HepG2 (cell line): Measurements from ENCODE around the gene TASP1. TPM values are rescaled to one million over a fixed set of nuclear protein-coding genes. Genes with fewer than 3 reads are reported as not detected.

ENCODE experiments used
- ARNTL ChIP-seq: sonication (generic); formaldehyde crosslinking; IDR thresholded peaks from 2 replicates; pipeline ENCODE4 v1.4.0; 2020; ENCODE audit warnings: mild to moderate bottlenecking, missing genetic modification reagents
- ASH2L ChIP-seq: fragments of 300-600, 200-600 bp; sonication (generic); IDR thresholded peaks from 2 replicates; pipeline ENCODE4 v1.7.0; 2017; ENCODE audit warnings: low read depth, mild to moderate bottlenecking, moderate library complexity, mixed read lengths, low read length; ENCODE audit not compliant: insufficient read length
- CENPX ChIP-seq: sonication (generic); formaldehyde crosslinking; IDR thresholded peaks from 2 replicates; pipeline ENCODE4 v1.9.0; 2021; ENCODE audit warnings: mild to moderate bottlenecking, missing genetic modification reagents, moderate library complexity
- GABPA ChIP-seq, 2 experiments: IDR thresholded peaks; 2 replicates each; pipeline ENCODE4 v1.6.1; 2011 to 2016; ENCODE audit warnings: low read depth in 2 of 2, low read length in 1 of 2, missing biosample characterization in 1 of 2, missing genetic modification characterization in 1 of 2
- GZF1 ChIP-seq: sonication (generic); formaldehyde crosslinking; IDR thresholded peaks from 2 replicates; pipeline ENCODE4 v1.5.1; 2020; ENCODE audit warnings: mild to moderate bottlenecking, missing genetic modification reagents
- HES4 ChIP-seq: sonication (generic); formaldehyde crosslinking; IDR thresholded peaks from 2 replicates; pipeline ENCODE4 v1.9.0; 2021; ENCODE audit warnings: mild to moderate bottlenecking, missing genetic modification reagents, borderline replicate concordance
- HOXA5 ChIP-seq: sonication (generic); formaldehyde crosslinking; IDR thresholded peaks from 2 replicates; pipeline ENCODE4 v1.4.0; 2020; ENCODE audit warnings: missing genetic modification reagents
- NONO ChIP-seq, 2 experiments: fragments of 450-650 bp in 1 of 2; sonication (generic) in 1 of 2; formaldehyde crosslinking in 1 of 2; IDR thresholded peaks in 1 of 2; conservative IDR thresholded peaks in 1 of 2; 2 replicates each; pipeline versions ENCODE4 v1.6.1 to v1.8.0; 2017 to 2022; ENCODE audit warnings: mild to moderate bottlenecking in 1 of 2, missing genetic modification reagents in 1 of 2, moderate library complexity in 1 of 2
- PAF1 ChIP-seq: IDR thresholded peaks from 2 replicates; pipeline ENCODE4 v1.6.1; 2016; ENCODE audit warnings: missing genetic modification reagents, missing compliant biosample characterization
- POLR2A ChIP-seq, 2 experiments: IDR thresholded peaks; 2 replicates each; pipeline ENCODE4 v1.6.1; 2011; ENCODE audit warnings: low read depth in 2 of 2, low read length in 2 of 2, mild to moderate bottlenecking in 1 of 2, moderate library complexity in 1 of 2; ENCODE audit not compliant: insufficient read depth in 1 of 2
- RFX5 ChIP-seq: IDR thresholded peaks from 2 replicates; pipeline ENCODE4 v1.6.1; 2011; ENCODE audit warnings: low read depth, low read length, improper control_type of control experiment
- RXRB ChIP-seq: IDR thresholded peaks from 2 replicates; pipeline ENCODE4 v1.6.1; 2016; ENCODE audit warnings: borderline replicate concordance, missing genetic modification reagents, missing compliant biosample characterization
- SAFB2 ChIP-seq: sonication (generic); formaldehyde crosslinking; IDR thresholded peaks from 2 replicates; pipeline ENCODE4 v1.5.1; 2020; ENCODE audit warnings: missing genetic modification reagents, low read depth, mild to moderate bottlenecking, borderline replicate concordance
- TBX2 ChIP-seq: sonication (generic); formaldehyde crosslinking; IDR thresholded peaks from 2 replicates; pipeline ENCODE4 v1.5.0; 2020; ENCODE audit warnings: missing genetic modification reagents, mild to moderate bottlenecking, borderline replicate concordance
- TOE1 ChIP-seq: sonication (generic); formaldehyde crosslinking; IDR thresholded peaks from 2 replicates; pipeline ENCODE4 v1.4.0; 2020; ENCODE audit warnings: mild to moderate bottlenecking, missing genetic modification reagents
- ZNF430 ChIP-seq: sonication (generic); formaldehyde crosslinking; IDR thresholded peaks from 2 replicates; pipeline ENCODE4 v1.9.0; 2021; ENCODE audit warnings: mild to moderate bottlenecking, missing genetic modification reagents
- ZNF446 ChIP-seq: sonication (generic); formaldehyde crosslinking; IDR thresholded peaks from 2 replicates; pipeline ENCODE4 v1.5.0; 2020; ENCODE audit warnings: mild to moderate bottlenecking, missing genetic modification reagents
- ZNF607 ChIP-seq: sonication (generic); formaldehyde crosslinking; IDR thresholded peaks from 2 replicates; pipeline ENCODE4 v1.5.1; 2020; ENCODE audit warnings: missing genetic modification reagents, mild to moderate bottlenecking, borderline replicate concordance
- ZNF772 ChIP-seq: sonication (generic); formaldehyde crosslinking; IDR thresholded peaks from 2 replicates; pipeline ENCODE4 v1.5.0; 2020; ENCODE audit warnings: mild to moderate bottlenecking, missing genetic modification reagents
- polyA plus RNA-seq, 8 experiments: library from polyadenylated mRNA; depleted of rRNA in 3 of 8; stranded (reverse) in 7 of 8; unstranded in 1 of 8; fragments of >200 nt; fragmentation: Illumina TruSeq in 4 of 8; extraction: Trizol in 4 of 8; gene quantifications; 2 replicates each; pipeline versions ENCODE4 v1.2.1 to v1.2.3, GENCODE V29; 2011 to 2016; ENCODE audit warnings: low read depth in 4 of 8, missing spikeins in 1 of 8, mixed read lengths in 1 of 8; ENCODE audit not compliant: insufficient read depth in 1 of 8
- total RNA-seq, 5 experiments: library from RNA; depleted of rRNA; stranded (reverse); fragments of >200 nt; fragmentation: Illumina TruSeq; extraction: Trizol; gene quantifications; 2 replicates each; pipeline ENCODE4 v1.2.3, GENCODE V29; 2016; ENCODE audit warnings: low read depth in 1 of 5
- TF ChIP-seq, protein P1 (sequence below): sonication (generic); formaldehyde crosslinking; IDR thresholded peaks from 2 replicates; pipeline ENCODE4 v1.8.1; 2022; ENCODE audit warnings: low read depth, mild to moderate bottlenecking, missing genetic modification reagents
- TF ChIP-seq, protein P2 (sequence below): IDR thresholded peaks from 2 replicates; pipeline ENCODE4 v1.6.1; 2016; ENCODE audit warnings: missing compliant biosample characterization, missing genetic modification reagents, borderline replicate concordance
- TF ChIP-seq, protein P3 (sequence below): sonication (generic); formaldehyde crosslinking; IDR thresholded peaks from 2 replicates; pipeline ENCODE4 v1.4.0; 2020; ENCODE audit warnings: missing genetic modification reagents

Gene TASP1
- total and polyA plus RNA-seq, 2 of the 13 experiments (the other 11 are each of a cell fraction or from before 2014, with no cell fraction given) = 10.0 to 25.2 TPM

DNA sequence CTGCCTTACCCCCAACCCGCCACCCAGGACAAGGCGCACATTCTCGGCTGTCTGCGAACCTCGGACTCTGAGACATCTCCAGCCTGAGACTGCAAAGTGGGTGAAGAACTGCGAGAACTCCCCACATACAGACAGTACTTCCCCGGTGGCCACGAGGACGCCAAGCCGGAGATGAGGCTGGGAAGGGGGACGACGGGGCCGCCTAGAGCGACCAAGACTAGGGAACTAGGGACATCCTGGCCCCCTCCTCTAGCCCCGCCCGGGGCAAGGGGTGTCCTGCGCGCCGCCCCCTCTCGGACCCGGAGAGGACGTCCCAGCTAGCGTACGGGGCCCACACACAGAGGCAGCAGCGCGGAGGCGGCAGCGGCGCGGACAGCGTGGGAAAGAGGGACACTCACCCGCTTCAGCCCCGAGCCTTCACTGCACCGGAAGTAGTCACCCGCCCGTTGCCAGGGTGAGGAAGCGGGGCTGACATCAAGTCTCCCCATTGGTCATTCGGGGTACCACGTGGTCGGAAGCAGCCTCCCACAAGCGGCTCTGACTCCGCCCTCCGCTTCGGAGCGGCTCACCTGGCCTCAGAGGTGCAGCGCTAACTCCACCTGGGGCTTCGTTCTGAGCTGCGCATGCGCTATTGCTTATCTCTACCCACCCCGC, at the start of gene TASP1 (continued):
- no peak; the same call in 1 of the 2 replicates for TF ChIP-seq GZF1 (CRISPR knock-in tag)
- peak; percentile 98 for TF ChIP-seq ASH2L
- no peak; the same call in 1 of the 2 replicates for TF ChIP-seq RXRB (CRISPR knock-in tag)
- TF ChIP-seq CENPX (CRISPR knock-in tag) = no peak
- no peak; the same call in 1 of the 2 replicates for TF ChIP-seq ZNF772
- peak; percentile 25; the same call in 1 of the 2 replicates for TF ChIP-seq ZNF607
- peak; percentile 95 for TF ChIP-seq GABPA (IDR thresholded peaks at IDR 0.05; ENCODE audit: low read depth, low read length)
- peak; percentile 99 for TF ChIP-seq GABPA (CRISPR knock-in tag; IDR thresholded peaks at IDR 0.05; ENCODE audit: low read depth)
- TF ChIP-seq POLR2A (IDR thresholded peaks at IDR 0.05; ENCODE audit: insufficient read depth in 1 of 2, low read depth in 2 of 2, low read length in 2 of 2) = peak; percentile 83 to 94
- TF ChIP-seq PAF1 = no peak
- TF ChIP-seq TOE1 (CRISPR knock-in tag) = no peak
- peak; percentile 72 for TF ChIP-seq ZNF430
- 0 out of 2 replicates have a peak, but pooled peaks have one; percentile 18 for TF ChIP-seq ZNF446 (CRISPR knock-in tag)
- TF ChIP-seq, protein P1, sequence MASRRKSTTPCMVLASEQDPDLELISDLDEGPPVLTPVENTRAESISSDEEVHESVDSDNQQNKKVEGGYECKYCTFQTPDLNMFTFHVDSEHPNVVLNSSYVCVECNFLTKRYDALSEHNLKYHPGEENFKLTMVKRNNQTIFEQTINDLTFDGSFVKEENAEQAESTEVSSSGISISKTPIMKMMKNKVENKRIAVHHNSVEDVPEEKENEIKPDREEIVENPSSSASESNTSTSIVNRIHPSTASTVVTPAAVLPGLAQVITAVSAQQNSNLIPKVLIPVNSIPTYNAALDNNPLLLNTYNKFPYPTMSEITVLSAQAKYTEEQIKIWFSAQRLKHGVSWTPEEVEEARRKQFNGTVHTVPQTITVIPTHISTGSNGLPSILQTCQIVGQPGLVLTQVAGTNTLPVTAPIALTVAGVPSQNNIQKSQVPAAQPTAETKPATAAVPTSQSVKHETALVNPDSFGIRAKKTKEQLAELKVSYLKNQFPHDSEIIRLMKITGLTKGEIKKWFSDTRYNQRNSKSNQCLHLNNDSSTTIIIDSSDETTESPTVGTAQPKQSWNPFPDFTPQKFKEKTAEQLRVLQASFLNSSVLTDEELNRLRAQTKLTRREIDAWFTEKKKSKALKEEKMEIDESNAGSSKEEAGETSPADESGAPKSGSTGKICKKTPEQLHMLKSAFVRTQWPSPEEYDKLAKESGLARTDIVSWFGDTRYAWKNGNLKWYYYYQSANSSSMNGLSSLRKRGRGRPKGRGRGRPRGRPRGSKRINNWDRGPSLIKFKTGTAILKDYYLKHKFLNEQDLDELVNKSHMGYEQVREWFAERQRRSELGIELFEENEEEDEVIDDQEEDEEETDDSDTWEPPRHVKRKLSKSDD = no peak
- TF ChIP-seq ARNTL (CRISPR knock-in tag) = peak; percentile 62
- 0 out of 2 replicates have a peak, but pooled peaks have one; percentile 83 for TF ChIP-seq HOXA5 (CRISPR knock-in tag)
- peak; percentile 95 for TF ChIP-seq SAFB2
- peak; percentile 67 for TF ChIP-seq TBX2 (CRISPR knock-in tag)
- peak; percentile 63; the same call in 1 of the 2 replicates for TF ChIP-seq RFX5
- TF ChIP-seq, protein P2, sequence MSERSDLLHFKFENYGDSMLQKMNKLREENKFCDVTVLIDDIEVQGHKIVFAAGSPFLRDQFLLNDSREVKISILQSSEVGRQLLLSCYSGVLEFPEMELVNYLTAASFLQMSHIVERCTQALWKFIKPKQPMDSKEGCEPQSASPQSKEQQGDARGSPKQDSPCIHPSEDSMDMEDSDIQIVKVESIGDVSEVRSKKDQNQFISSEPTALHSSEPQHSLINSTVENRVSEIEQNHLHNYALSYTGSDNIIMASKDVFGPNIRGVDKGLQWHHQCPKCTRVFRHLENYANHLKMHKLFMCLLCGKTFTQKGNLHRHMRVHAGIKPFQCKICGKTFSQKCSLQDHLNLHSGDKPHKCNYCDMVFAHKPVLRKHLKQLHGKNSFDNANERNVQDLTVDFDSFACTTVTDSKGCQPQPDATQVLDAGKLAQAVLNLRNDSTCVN (CRISPR knock-in tag) = 0 out of 2 replicates have a peak, but pooled peaks have one; percentile 55
- TF ChIP-seq, protein P3, sequence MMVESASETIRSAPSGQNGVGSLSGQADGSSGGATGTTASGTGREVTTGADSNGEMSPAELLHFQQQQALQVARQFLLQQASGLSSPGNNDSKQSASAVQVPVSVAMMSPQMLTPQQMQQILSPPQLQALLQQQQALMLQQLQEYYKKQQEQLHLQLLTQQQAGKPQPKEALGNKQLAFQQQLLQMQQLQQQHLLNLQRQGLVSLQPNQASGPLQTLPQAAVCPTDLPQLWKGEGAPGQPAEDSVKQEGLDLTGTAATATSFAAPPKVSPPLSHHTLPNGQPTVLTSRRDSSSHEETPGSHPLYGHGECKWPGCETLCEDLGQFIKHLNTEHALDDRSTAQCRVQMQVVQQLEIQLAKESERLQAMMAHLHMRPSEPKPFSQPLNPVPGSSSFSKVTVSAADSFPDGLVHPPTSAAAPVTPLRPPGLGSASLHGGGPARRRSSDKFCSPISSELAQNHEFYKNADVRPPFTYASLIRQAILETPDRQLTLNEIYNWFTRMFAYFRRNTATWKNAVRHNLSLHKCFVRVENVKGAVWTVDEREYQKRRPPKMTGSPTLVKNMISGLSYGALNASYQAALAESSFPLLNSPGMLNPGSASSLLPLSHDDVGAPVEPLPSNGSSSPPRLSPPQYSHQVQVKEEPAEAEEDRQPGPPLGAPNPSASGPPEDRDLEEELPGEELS (CRISPR knock-in tag) = no peak; the same call in 1 of the 2 replicates
- no peak for TF ChIP-seq NONO (IDR thresholded peaks at IDR 0.05)
- TF ChIP-seq NONO (CRISPR knock-in tag; conservative IDR thresholded peaks at IDR 0.05) = peak; percentile 85
- peak; percentile 43; the same call in 1 of the 2 replicates for TF ChIP-seq HES4 (CRISPR knock-in tag)
